MV-4-11 (cell line): Measurements from ENCODE around the gene RETREG3.
A peak's percentile ranks its signal among the peaks of the same experiment; 100 is the strongest.
"Not testable (repeated sequence)": the region's sequence is repeated elsewhere in the genome, so short reads cannot be mapped to it uniquely, and the experiment has no call there.

Experiments used
- DNase-seq: peaks from one replicate; lab custom pipeline; 2025; lab: John Stamatoyannopoulos, UW

Gene RETREG3

GRCh38 chr17:42613699-42614295, 4.6 kb upstream of the RETREG3 start:
- no peak for DNase-seq

GRCh38 chr17:42612013-42612412, 2.8 kb upstream of the RETREG3 start:
- DNase-seq = no peak

- DNase-seq = not testable (repeated sequence)
Observed at GRCh38 chr17:42609814-42610801, 934 bp upstream of the RETREG3 start.

- DNase-seq = no peak
Observed at GRCh38 chr17:42608305-42609181, 631 bp downstream of the RETREG3 start.

- DNase-seq = no peak
Observed at GRCh38 chr17:42607769-42608168, 1.4 kb downstream of the RETREG3 start.

- no peak for DNase-seq
Observed at GRCh38 chr17:42603318-42603717, 5.9 kb downstream of the RETREG3 start.

GRCh38 chr17:42598905-42599304, 10.3 kb downstream of the RETREG3 start:
- no peak for DNase-seq

- no peak for DNase-seq
Observed at GRCh38 chr17:42596386-42596785, 12.8 kb downstream of the RETREG3 start.

GRCh38 chr17:42591411-42591810, 17.8 kb downstream of the RETREG3 start:
- DNase-seq = no peak

- no peak for DNase-seq
Observed at GRCh38 chr17:42590886-42591285, 18.3 kb downstream of the RETREG3 start.

- peak; percentile 14 for DNase-seq
Observed at GRCh38 chr17:42586514-42587230, 22.5 kb downstream of the RETREG3 start.

- DNase-seq = peak; percentile 66
Observed at GRCh38 chr17:42585353-42585752, 23.8 kb downstream of the RETREG3 start.

- peak; percentile 78 for DNase-seq
Observed at GRCh38 chr17:42584880-42585279, 24.3 kb downstream of the RETREG3 start.

- DNase-seq = no peak
Observed at GRCh38 chr17:42581744-42582270, 27.4 kb downstream of the RETREG3 start.

- DNase-seq = peak; percentile 15
Observed at GRCh38 chr17:42579794-42580551, 29.2 kb downstream of the RETREG3 start.

GRCh38 chr17:42578282-42578869, 30.8 kb downstream of the RETREG3 start:
- DNase-seq = peak; percentile 83

GRCh38 chr17:42577532-42578281, 31.5 kb downstream of the RETREG3 start, which contains the start of gene PSMC3IP:
TSS of gene PSMC3IP (minus strand) at chr17:42577729. CDS start at chr17:42577686, 43 bp downstream.
- DNase-seq = peak; percentile 98

- no peak for DNase-seq
Observed at GRCh38 chr17:42577140-42577531, 32.0 kb downstream of the RETREG3 start.

- DNase-seq = no peak
Observed at GRCh38 chr17:42574463-42574862, 34.7 kb downstream of the RETREG3 start.
